GM13977 (cell line): ENCODE data around the gene RNF227.

Experiments used
- DNase-seq: peaks from one replicate; pipeline ENCODE4 v3.0.0; 2012; ENCODE audit warnings: low spot score
- CTCF ChIP-seq: IDR thresholded peaks from 2 replicates; pipeline ENCODE4 v1.5.1; 2012; ENCODE audit warnings: mild to moderate bottlenecking, control low read depth; ENCODE audit not compliant: insufficient read depth; ENCODE audit errors: extremely low read depth, missing control alignments
- in situ Hi-C: fragments of 300-500 bp; cut with MboI; formaldehyde crosslinking; loops from one replicate; pipeline ENCODE4 v1.12.0; 2022; ENCODE audit warnings: low sequenced_read_pairs, low pct_unique_long_range_greater_than_20kb, mixed read lengths, inconsistent platforms; ENCODE audit not compliant: unreplicated experiment

Gene RNF227

GRCh38 chr17:7887038-7887481 lies 29.0 kb downstream of the RNF227 start:
- TF ChIP-seq CTCF: no peak
- in situ Hi-C loops: no loop called here
- DNase-seq: no peak

GRCh38 chr17:7886227-7887037 lies 29.7 kb downstream of the RNF227 start:
- DNase-seq: peak; percentile 64
- no peak for TF ChIP-seq CTCF
- in situ Hi-C loops: no loop called here

- in situ Hi-C loops: no loop called here
- TF ChIP-seq CTCF: no peak
- DNase-seq: peak; percentile 83
Measured at GRCh38 chr17:7885367-7886226, 30.5 kb downstream of the RNF227 start.

DNA sequence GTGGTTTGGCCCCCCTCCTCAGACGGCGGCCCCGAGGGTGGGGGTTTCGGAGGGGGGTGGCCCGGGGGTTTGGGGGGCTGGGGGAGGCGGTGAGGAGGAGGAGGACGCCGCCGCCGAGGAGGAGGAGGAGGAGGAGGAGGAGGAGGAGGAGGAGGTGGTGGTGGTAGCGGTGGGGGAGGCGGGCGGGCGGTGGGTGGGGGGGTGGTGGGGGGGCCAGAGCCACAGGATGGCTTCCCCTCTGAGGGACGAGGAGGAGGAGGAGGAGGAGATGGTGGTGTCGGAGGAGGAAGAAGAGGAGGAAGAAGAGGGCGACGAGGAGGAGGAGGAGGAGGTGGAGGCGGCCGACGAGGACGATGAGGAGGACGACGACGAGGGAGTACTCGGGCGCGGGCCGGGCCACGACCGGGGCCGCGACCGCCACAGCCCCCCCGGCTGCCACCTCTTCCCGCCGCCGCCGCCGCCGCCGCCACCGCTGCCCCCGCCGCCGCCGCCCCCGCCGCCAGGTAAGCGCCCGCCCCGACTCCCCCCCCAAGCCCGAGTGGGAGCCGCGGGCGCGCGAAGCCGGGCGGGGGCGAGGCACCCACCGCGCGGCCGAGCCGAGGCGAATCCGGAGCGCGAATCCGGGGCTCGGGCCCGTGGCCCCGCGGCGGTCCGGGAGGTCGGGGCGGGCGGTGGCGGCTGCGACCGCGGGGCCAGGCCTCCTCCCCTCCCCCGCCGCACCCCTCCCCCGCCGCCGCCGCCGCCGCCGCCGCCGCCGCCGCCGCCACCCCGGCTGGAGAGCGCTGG lies 31.3 kb downstream of the RNF227 start:
- peak; percentile 46 for DNase-seq

DNA sequence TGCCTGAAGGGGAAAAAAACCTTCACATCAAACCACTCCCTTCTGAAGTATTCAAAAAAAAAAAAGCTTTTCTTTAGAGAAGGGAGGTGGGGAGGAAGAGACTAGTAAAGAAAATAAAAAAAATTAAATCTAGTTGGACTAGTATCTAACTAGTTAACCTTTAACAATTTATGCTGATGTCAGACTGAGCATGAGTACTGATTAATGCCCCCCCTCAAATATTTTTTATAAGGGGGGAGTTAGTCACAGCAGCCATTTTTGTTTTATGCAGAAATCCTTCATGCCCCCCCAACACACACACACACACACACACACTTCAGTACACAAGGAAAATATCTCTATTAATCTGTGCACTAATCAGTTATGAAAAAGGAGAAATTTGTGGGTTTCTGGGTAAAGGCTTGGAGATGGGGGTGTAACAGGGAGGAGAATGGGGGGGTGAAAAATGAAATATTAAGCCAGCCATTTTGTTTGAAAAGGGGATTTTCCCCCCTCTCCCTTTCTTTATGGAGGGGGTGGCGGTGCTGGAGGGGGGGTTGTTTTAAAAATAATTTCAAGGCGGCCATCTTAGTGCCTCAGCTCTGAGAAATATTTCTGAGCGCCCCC lies 32.2 kb downstream of the RNF227 start:
- in situ Hi-C loops: no loop called here
- no peak for TF ChIP-seq CTCF
- peak; percentile 73 for DNase-seq

More for the DNA sequence above, 31.3 kb downstream of the RNF227 start:
- no peak for TF ChIP-seq CTCF
- in situ Hi-C loops: no loop called here

DNA sequence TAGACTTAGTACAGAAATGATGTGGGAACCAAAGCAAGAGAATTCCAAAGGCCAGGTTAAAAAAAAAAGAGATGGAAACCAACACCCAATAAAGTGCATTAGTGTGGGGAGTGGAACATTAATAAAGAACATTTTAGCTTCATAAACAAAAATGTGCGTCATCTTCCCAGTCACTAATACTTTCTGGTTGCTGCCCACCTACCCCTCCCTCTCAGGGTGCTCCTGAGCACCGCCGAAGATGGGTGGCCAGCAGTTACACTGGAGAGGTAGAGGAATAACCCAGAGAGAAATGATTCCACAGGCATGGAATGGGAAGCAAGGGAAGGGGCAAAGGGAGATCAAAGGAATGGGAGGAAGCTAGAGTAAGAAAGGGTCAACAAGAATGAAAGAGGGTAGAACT lies 33.5 kb downstream of the RNF227 start:
- TF ChIP-seq CTCF: no peak
- no peak for DNase-seq
- in situ Hi-C loops: no loop called here
